Measurements from ENCODE around the gene WDR47. TPM values are rescaled to one million over a fixed set of nuclear protein-coding genes. Genes with fewer than 3 reads are reported as not detected.

Gene WDR47
- total RNA-seq, 1 donor from 2014 or later: 20.0 TPM

DNA sequence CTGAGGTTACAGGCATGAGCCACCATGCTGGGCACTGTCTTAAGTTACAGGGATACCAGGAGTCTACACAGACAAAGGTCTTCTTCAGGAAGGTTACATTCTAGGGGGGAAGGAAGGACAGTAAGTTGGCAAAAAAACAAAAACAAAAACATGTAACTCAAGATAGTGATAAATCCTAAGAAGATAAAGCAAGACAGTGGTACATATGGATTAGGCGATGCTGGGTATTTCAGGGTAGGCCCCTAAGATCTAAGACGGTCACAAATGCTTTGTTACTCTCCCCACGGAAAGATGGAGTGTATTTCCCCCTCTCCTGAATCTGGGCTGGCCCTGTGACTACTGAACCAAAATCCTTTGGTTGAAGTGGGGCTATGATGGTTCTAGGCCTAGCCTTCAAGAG, 86.8 kb downstream of the WDR47 start:
- Histone ChIP-seq H3K36me3 (peaks cover 15% of the 10 kb centered on the region), H3K27ac (replicated peaks) (no peak overlapping the region), H3K4me3 (no peak overlapping the region), H3K27me3 (ENCODE audit: low read depth) (no peaks in the 10 kb centered on the region), H3K4me1 (peaks cover 5% of the 10 kb centered on the region), H3K9me3 (replicated peaks) (no peaks in the 10 kb centered on the region)
- TF ChIP-seq, protein P1, sequence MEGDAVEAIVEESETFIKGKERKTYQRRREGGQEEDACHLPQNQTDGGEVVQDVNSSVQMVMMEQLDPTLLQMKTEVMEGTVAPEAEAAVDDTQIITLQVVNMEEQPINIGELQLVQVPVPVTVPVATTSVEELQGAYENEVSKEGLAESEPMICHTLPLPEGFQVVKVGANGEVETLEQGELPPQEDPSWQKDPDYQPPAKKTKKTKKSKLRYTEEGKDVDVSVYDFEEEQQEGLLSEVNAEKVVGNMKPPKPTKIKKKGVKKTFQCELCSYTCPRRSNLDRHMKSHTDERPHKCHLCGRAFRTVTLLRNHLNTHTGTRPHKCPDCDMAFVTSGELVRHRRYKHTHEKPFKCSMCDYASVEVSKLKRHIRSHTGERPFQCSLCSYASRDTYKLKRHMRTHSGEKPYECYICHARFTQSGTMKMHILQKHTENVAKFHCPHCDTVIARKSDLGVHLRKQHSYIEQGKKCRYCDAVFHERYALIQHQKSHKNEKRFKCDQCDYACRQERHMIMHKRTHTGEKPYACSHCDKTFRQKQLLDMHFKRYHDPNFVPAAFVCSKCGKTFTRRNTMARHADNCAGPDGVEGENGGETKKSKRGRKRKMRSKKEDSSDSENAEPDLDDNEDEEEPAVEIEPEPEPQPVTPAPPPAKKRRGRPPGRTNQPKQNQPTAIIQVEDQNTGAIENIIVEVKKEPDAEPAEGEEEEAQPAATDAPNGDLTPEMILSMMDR (IDR thresholded peaks at IDR 0.05; ENCODE audit: borderline replicate concordance): no peak
- intact Hi-C loops (cut with micrococcal nuclease): no loop called here
- DNase-seq: no peak

DNA sequence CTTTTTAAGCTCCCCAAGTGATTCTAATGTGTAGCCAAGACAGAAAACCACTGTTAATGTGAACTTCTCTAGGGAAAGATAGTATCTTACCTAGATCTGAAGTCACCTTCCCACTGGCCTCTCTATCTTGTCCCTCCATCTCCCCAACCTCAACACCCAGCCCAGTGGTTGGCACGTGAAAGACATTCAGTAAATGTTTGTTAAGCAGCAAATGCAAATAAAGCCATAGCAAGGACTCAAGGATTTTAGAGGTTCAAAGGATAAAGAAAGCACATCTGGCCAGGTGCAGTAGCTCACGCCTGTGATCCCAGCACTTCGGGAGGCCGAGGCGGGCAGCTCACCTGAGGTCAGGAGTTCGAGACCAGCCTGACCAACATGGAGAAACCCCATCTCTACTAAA, 88.5 kb downstream of the WDR47 start:
- intact Hi-C loops (cut with micrococcal nuclease): no loop called here
- Histone ChIP-seq H3K4me1 (peaks cover 11% of the 10 kb centered on the region), H3K4me3 (no peak overlapping the region), H3K9me3 (replicated peaks) (no peaks in the 10 kb centered on the region), H3K27me3 (ENCODE audit: low read depth) (no peaks in the 10 kb centered on the region), H3K36me3 (peaks cover 10% of the 10 kb centered on the region), H3K27ac (replicated peaks) (no peak overlapping the region)
- TF ChIP-seq, protein P1 (IDR thresholded peaks at IDR 0.05; ENCODE audit: borderline replicate concordance): no peak
- no peak for DNase-seq

DNA sequence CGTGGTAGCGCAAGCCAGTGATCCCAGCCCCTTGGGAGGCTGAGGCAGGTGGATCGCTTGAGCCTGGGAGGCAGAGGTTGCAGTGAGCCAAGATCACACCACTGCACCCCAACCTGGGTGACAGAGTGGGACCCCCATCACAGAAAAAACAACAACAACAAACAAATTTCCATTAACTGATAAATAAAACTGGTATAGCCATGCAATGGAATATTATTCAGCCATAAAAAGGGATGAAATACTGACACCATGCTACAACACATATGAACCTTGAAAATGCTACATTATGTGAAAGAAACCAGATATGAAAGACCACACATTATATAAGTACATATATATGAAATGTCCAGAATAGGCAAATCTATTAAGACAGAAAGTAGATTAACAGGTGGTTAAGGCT, 90.7 kb downstream of the WDR47 start:
- peaks cover 20% of the 10 kb centered on the region for H3K36me3 ChIP-seq
- TF ChIP-seq, protein P1 (IDR thresholded peaks at IDR 0.05; ENCODE audit: borderline replicate concordance): no peak
- intact Hi-C loops (cut with micrococcal nuclease): no loop called here

DNA sequence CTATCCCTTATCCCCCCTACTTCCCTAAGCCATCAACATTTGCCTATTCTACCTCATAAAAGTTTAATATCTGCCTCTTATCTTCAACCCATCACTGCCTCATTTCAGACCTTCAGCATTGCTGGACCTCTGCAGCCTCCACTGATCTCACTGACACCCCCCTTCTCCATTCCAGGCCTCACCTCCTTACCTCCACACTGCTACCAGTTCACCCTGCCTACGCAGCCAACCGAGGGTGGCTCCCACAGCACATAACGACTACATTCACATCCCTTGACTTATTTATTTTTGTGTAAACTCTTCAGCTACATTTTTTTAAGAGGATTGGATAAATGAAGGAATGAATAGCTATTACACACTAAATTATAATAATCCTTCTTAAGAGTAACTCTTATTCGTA, 92.9 kb downstream of the WDR47 start:
- Histone ChIP-seq H3K36me3 (peaks cover 35% of the 10 kb centered on the region), H3K9me3 (replicated peaks) (no peaks in the 10 kb centered on the region), H3K4me1 (peaks cover 15% of the 10 kb centered on the region), H3K27ac (replicated peaks) (no peak overlapping the region), H3K27me3 (ENCODE audit: low read depth) (no peaks in the 10 kb centered on the region), H3K4me3 (no peak overlapping the region)
- intact Hi-C loops (cut with micrococcal nuclease): no loop called here
- DNase-seq: no peak
- TF ChIP-seq, protein P1 (IDR thresholded peaks at IDR 0.05; ENCODE audit: borderline replicate concordance): no peak

More for the DNA sequence above, 90.7 kb downstream of the WDR47 start:
- Histone ChIP-seq H3K9me3 (replicated peaks) (no peaks in the 10 kb centered on the region), H3K27ac (replicated peaks) (no peak overlapping the region), H3K4me1 (peaks cover 15% of the 10 kb centered on the region), H3K27me3 (ENCODE audit: low read depth) (no peaks in the 10 kb centered on the region), H3K4me3 (no peak overlapping the region)
- DNase-seq: no peak

DNA sequence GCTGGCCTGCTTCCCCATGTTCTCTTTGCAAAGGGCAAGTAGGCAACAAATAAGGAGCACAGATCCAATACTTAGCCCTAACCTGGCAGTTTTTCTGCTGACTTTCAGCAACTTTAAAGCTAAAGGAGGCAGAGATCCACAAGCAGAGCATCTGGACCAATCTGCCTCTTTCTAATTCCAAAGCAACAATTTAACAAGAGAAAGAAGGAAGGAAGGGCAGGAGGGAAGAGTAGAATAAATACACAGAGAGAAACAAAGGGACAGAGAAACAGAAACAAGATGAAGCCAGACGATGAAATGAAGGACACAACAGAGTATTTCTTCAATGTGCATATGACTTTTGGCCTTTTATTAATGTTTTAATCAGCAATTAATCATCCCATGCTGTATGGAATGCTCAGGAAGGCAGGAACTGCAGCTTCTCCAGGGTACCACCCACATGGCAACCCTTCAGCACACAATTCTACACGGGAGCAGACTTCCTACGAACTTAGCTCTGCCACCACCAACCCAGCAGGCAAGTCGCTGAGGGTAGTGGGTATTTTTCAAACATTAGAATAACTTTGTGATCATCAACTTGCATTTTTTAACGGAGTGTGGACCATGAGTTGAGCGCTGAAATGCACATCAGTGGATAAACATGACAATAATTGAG, 93.9 kb downstream of the WDR47 start:
- intact Hi-C loops (cut with micrococcal nuclease): no loop called here
- TF ChIP-seq, protein P1 (IDR thresholded peaks at IDR 0.05; ENCODE audit: borderline replicate concordance): no peak
- DNase-seq: no peak
- peaks cover 45% of the 10 kb centered on the region for H3K36me3 ChIP-seq
- peaks cover 15% of the 10 kb centered on the region for H3K4me1 ChIP-seq
- no peak overlapping the region for H3K4me3 ChIP-seq
- H3K9me3 ChIP-seq (replicated peaks): no peaks in the 10 kb centered on the region
- H3K27me3 ChIP-seq (ENCODE audit: low read depth): no peaks in the 10 kb centered on the region
- peak overlapping the region; percentile 9 for H3K27ac ChIP-seq (replicated peaks)

Data from left ventricle myocardium inferior (tissue), 1 donor.